OCI-LY1 (cell line): ENCODE results near the gene TAS2R60.

Experiments
- H2AFZ ChIP-seq: fragments of 200-600 bp; sonication (generic), shearing (Covaris generic); 2 replicates; pipeline ENCODE4 v1.6.0; 2014; ENCODE audit warnings: antibody characterized with exemption, mild to moderate bottlenecking, low read length
- H3F3A ChIP-seq: fragments of 200-600 bp; sonication (generic), shearing (Covaris generic); 2 replicates; pipeline ENCODE4 v1.6.0; 2014; ENCODE audit warnings: mild to moderate bottlenecking, antibody characterized with exemption, low read length, moderate library complexity; ENCODE audit not compliant: insufficient read depth
- H3K27ac ChIP-seq: fragments of 200-600 bp; sonication (generic); 2 replicates; pipeline ENCODE4 v1.5.1; 2014; ENCODE audit warnings: low read length, mixed run types, mild to moderate bottlenecking, low read depth; ENCODE audit not compliant: poor library complexity, severe bottlenecking
- H3K27me3 ChIP-seq: fragments of 200-600 bp; sonication (generic); 2 replicates; pipeline ENCODE4 v1.6.0; 2014; ENCODE audit warnings: antibody characterized with exemption, mild to moderate bottlenecking, low read length, moderate library complexity; ENCODE audit not compliant: insufficient read depth
- H3K36me3 ChIP-seq: fragments of 200-600 bp; sonication (generic); 2 replicates; pipeline ENCODE4 v1.6.1; 2014; ENCODE audit warnings: mild to moderate bottlenecking, antibody characterized with exemption, low read length, moderate library complexity, mixed read lengths; ENCODE audit not compliant: insufficient read depth
- H3K4me1 ChIP-seq: fragments of 200-600 bp; sonication (generic); 2 replicates; pipeline ENCODE4 v1.5.1; 2014; ENCODE audit warnings: mild to moderate bottlenecking, low read length, moderate library complexity; ENCODE audit not compliant: insufficient read depth, severe bottlenecking
- H3K4me2 ChIP-seq: fragments of 200-600 bp; sonication (generic), shearing (Covaris generic); 2 replicates; pipeline ENCODE4 v1.6.1; 2014; ENCODE audit warnings: low read length
- H3K4me3 ChIP-seq: fragments of 200-600 bp; sonication (generic); 2 replicates; pipeline ENCODE4 v1.5.1; 2014; ENCODE audit warnings: low read length, low read depth, mild to moderate bottlenecking, mixed read lengths; ENCODE audit not compliant: poor library complexity, severe bottlenecking
- H3K79me2 ChIP-seq: fragments of 200-600 bp; shearing (Covaris generic); 2 replicates; pipeline ENCODE4 v1.6.1; 2016; ENCODE audit warnings: mixed run types, low read length, mixed read lengths; ENCODE audit not compliant: insufficient read depth
- H3K9ac ChIP-seq: fragments of 200-600 bp; sonication (generic), shearing (Covaris generic); 2 replicates; pipeline ENCODE4 v1.6.1; 2014; ENCODE audit warnings: mild to moderate bottlenecking, low read length, mixed read lengths
- H3K9me2 ChIP-seq: fragments of 200-600 bp; sonication (generic), shearing (Covaris generic); 2 replicates; pipeline ENCODE4 v1.6.1; 2014; ENCODE audit warnings: low read depth, mild to moderate bottlenecking, low read length, mixed read lengths
- H3K9me3 ChIP-seq: fragments of 200-600 bp; shearing (Covaris generic); 2 replicates; pipeline ENCODE4 v1.6.1; 2014; ENCODE audit warnings: low read length, mixed read lengths
- H4K20me1 ChIP-seq: fragments of 200-600 bp; sonication (generic), shearing (Covaris generic); 2 replicates; pipeline ENCODE4 v1.6.0; 2016; ENCODE audit warnings: mild to moderate bottlenecking, low read length; ENCODE audit not compliant: insufficient read depth
- CTCF ChIP-seq: fragments of 200-600 bp; sonication (generic), shearing (Covaris generic); IDR thresholded peaks from 2 replicates; pipeline ENCODE4 v1.5.1; 2017; ENCODE audit warnings: mild to moderate bottlenecking, antibody characterized with exemption, low read length, moderate library complexity, mixed read lengths
- EZH2 ChIP-seq: fragments of 200-600 bp; sonication (generic), shearing (Covaris generic); IDR thresholded peaks from 2 replicates; pipeline ENCODE4 v1.8.0; 2017; ENCODE audit warnings: borderline replicate concordance, mixed run types, mild to moderate bottlenecking, antibody characterized with exemption, low read length, moderate library complexity, mixed read lengths

The TAS2R60 gene

GRCh38 chr7:143458263-143458662, 15.0 kb downstream of the TAS2R60 start:
- Histone ChIP-seq H3K36me3 (no peaks in the 10 kb centered on the region), H3K27ac (no peak overlapping the region), H3K4me2 (no peak overlapping the region), H3K27me3 (no peaks in the 10 kb centered on the region), H3K9ac (no peak overlapping the region), H3K4me3 (no peak overlapping the region), H3K4me1 (no peaks in the 10 kb centered on the region), H3K9me2 (no peaks in the 10 kb centered on the region), H4K20me1 (no peaks in the 10 kb centered on the region), H3K79me2 (no peaks in the 10 kb centered on the region), H3K9me3 (no peaks in the 10 kb centered on the region), H2AFZ (no peak overlapping the region), H3F3A (no peaks in the 10 kb centered on the region)
- TF ChIP-seq CTCF (no peak), EZH2 (no peak)

DNA sequence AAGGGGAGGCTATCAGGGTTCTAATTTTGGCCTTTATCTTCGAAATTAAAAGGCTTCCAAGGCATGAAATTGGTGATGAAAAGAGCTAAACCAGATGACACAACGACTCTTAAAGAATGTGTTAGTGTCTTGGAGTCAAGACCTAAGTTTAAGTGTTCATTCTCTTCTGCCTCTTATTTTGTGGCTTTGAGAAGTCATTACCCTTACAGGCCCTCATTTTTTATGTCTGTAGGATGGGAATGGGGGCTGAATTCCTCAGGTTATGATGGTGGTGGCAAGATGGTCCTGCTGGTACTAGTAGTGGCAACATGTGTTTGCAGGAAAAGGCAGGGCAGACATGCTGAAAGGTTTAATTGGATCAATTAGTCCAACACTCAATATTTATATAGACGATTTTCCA, 15.4 kb downstream of the TAS2R60 start:
- Histone ChIP-seq H3K4me1 (no peaks in the 10 kb centered on the region), H3K36me3 (no peaks in the 10 kb centered on the region), H3K27me3 (no peaks in the 10 kb centered on the region), H3K4me2 (no peak overlapping the region), H3K4me3 (no peak overlapping the region), H3K79me2 (no peaks in the 10 kb centered on the region), H3K27ac (no peak overlapping the region), H3K9me3 (no peaks in the 10 kb centered on the region), H3K9me2 (no peaks in the 10 kb centered on the region), H2AFZ (no peak overlapping the region), H4K20me1 (no peaks in the 10 kb centered on the region), H3K9ac (no peak overlapping the region), H3F3A (no peaks in the 10 kb centered on the region)
- no peak for TF ChIP-seq EZH2
- TF ChIP-seq CTCF, result no peak

DNA sequence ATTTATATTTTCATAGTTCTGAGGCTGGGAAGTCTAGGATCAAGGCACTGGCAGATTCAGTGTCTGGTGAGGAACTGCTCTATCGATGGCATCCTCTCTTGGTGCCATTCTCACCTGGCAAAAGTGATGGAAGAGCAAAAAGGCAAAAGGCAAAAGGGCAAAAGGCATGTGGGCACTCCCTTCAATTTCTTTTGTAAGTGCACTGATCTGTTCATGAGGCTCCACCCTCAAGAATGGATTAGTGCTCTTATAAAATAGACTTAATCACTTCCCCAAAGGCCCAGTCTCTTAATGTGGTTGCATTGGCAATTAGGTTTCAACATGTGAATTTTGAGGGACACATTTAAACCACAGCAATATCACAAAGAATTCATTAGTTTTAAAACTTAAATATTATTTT, 16.1 kb downstream of the TAS2R60 start:
- Histone ChIP-seq H2AFZ (no peak overlapping the region), H3K9me3 (no peaks in the 10 kb centered on the region), H3K4me1 (no peaks in the 10 kb centered on the region), H3K27ac (no peak overlapping the region), H3K36me3 (no peaks in the 10 kb centered on the region), H3K79me2 (no peaks in the 10 kb centered on the region), H3F3A (no peaks in the 10 kb centered on the region), H3K4me2 (no peak overlapping the region), H3K9ac (no peak overlapping the region), H3K27me3 (no peaks in the 10 kb centered on the region), H3K4me3 (no peak overlapping the region), H3K9me2 (no peaks in the 10 kb centered on the region), H4K20me1 (no peaks in the 10 kb centered on the region)
- TF ChIP-seq CTCF, result no peak
- no peak for TF ChIP-seq EZH2
